ENCODE data around the gene NMRAL1.

DNA sequence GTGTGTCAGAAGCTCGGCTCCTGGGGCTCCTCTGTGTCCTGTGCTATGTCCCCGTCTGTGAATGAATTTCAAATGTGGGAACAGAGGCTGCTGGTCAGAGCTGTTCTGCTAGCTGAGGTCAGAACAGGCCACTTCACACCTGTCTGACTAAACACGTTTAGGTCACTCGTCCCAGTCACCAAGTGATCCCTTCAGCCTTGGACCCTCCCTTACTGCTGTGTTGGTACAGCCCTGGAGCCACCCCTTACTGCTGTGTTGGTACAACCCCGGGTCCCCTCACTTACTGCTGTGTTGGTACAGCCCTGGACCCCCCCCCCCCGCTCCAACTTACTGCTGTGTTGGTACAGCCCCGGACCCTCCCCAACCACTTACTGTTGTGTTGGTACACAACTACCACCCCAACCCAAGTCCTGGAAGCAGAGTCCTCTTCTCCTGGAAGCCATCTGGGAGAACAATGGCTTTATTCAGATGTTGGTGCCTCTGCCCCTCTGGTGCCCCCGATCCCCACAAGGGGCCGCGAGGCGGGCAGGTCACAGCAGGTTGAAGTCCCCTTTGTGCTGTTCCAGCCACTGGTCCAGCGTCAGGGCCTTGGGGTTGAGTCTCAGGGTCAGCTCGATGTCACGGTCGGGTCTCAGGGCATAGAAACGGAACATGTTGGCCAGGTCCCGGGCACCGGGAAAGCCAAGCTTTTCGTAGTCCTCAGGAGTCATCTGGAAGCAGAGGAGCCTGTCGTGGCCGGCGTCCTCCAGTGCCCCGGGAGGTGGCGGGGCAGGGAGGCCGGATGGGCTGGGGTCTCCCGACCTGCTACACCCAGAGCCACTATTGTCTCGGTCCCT, 13.0 kb downstream of the NMRAL1 start:
- TF ChIP-seq, protein P1, sequence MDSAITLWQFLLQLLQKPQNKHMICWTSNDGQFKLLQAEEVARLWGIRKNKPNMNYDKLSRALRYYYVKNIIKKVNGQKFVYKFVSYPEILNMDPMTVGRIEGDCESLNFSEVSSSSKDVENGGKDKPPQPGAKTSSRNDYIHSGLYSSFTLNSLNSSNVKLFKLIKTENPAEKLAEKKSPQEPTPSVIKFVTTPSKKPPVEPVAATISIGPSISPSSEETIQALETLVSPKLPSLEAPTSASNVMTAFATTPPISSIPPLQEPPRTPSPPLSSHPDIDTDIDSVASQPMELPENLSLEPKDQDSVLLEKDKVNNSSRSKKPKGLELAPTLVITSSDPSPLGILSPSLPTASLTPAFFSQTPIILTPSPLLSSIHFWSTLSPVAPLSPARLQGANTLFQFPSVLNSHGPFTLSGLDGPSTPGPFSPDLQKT (IDR thresholded peaks at IDR 0.05; ENCODE audit: borderline replicate concordance, low read depth, low read length) = no peak
- TF ChIP-seq ATF2 (tag by site-specific recombination; IDR thresholded peaks at IDR 0.05; ENCODE audit: low read depth) (no peak), GLI4 (tag by site-specific recombination; IDR thresholded peaks at IDR 0.05) (no peak), ZNF488 (tag by site-specific recombination; IDR thresholded peaks at IDR 0.05) (no peak), ZNF132 (tag by site-specific recombination; IDR thresholded peaks at IDR 0.05; ENCODE audit: borderline replicate concordance) (no peak), ZNF138 (tag by site-specific recombination; IDR thresholded peaks at IDR 0.05; ENCODE audit: borderline replicate concordance) (no peak), ZNF777 (tag by site-specific recombination; IDR thresholded peaks at IDR 0.05; ENCODE audit: borderline replicate concordance) (no peak), TRIM28 (IDR thresholded peaks at IDR 0.05; ENCODE audit: borderline replicate concordance, low read length) (no peak), ZNF341 (tag by site-specific recombination; IDR thresholded peaks at IDR 0.05; ENCODE audit: low read depth) (no peak), ZNF140 (tag by site-specific recombination; IDR thresholded peaks at IDR 0.05) (no peak), ZFP41 (tag by site-specific recombination; IDR thresholded peaks at IDR 0.05; ENCODE audit: borderline replicate concordance) (no peak)
- TF ChIP-seq, protein P2, sequence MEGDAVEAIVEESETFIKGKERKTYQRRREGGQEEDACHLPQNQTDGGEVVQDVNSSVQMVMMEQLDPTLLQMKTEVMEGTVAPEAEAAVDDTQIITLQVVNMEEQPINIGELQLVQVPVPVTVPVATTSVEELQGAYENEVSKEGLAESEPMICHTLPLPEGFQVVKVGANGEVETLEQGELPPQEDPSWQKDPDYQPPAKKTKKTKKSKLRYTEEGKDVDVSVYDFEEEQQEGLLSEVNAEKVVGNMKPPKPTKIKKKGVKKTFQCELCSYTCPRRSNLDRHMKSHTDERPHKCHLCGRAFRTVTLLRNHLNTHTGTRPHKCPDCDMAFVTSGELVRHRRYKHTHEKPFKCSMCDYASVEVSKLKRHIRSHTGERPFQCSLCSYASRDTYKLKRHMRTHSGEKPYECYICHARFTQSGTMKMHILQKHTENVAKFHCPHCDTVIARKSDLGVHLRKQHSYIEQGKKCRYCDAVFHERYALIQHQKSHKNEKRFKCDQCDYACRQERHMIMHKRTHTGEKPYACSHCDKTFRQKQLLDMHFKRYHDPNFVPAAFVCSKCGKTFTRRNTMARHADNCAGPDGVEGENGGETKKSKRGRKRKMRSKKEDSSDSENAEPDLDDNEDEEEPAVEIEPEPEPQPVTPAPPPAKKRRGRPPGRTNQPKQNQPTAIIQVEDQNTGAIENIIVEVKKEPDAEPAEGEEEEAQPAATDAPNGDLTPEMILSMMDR (tag by site-specific recombination; IDR thresholded peaks at IDR 0.05) = no peak

Measured in HEK293 (cell line).